B cell (primary cell): Measurements from ENCODE around the gene TMEM131L. TPM values are rescaled to one million over a fixed set of nuclear protein-coding genes. Genes with fewer than 3 reads are reported as not detected.

Experiments used
- ATAC-seq: fragments of 200-7000 bp; cut with Tn5 transposase; one replicate; pipeline ENCODE4 v1.10.0; 2021; ENCODE audit warnings: low read depth, mild to moderate bottlenecking, moderate number of reproducible peaks, moderate library complexity
- CTCF ChIA-PET: fragments of 350-600 bp; sonication (Branson Sonifier 250); formaldehyde crosslinking; loops from one replicate; lab custom pipeline; 2021; ENCODE audit warnings: antibody characterized with exemption, inconsistent platforms; lab: Charles Lee
- POLR2A ChIA-PET: fragments of 350-600 bp; sonication (Branson Sonifier 250); formaldehyde crosslinking; loops from one replicate; lab custom pipeline; 2021; ENCODE audit warnings: antibody characterized with exemption; lab: Charles Lee
- DNase-seq: peaks from one replicate; pipeline ENCODE4 v3.0.0; 2013
- H2AFZ ChIP-seq: 2 replicates; pipeline ENCODE4 v1.6.1; 2012; ENCODE audit warnings: mild to moderate bottlenecking, low read depth, low read length; ENCODE audit not compliant: insufficient read depth, poor library complexity, severe bottlenecking
- H3K27ac ChIP-seq, 2 donors: 1 replicate in 1 of 2; 2 replicates in 1 of 2; pipeline ENCODE4 v1.5.1; 2012 to 2013; ENCODE audit warnings: low read length in 2 of 2, mild to moderate bottlenecking in 2 of 2, moderate library complexity in 1 of 2
- H3K27me3 ChIP-seq, 4 experiments: fragments of 200-600 bp in 1 of 4; sonication (generic) in 1 of 4; replicated peaks in 1 of 4; 1 replicate in 2 of 4; 2 replicates in 2 of 4; pipeline versions ENCODE4 v1.6.1 to v1.7.0; 2013 to 2016; ENCODE audit warnings: low read length in 3 of 4, mild to moderate bottlenecking in 2 of 4, mixed read lengths in 1 of 4, moderate library complexity in 1 of 4; ENCODE audit not compliant: insufficient read depth in 4 of 4, control insufficient read depth in 3 of 4; ENCODE audit errors: control extremely low read depth in 1 of 4
- H3K36me3 ChIP-seq, 2 experiments: replicated peaks in 1 of 2; 1 replicate in 1 of 2; 2 replicates in 1 of 2; pipeline versions ENCODE4 v1.6.1 to v1.7.1; 2013; ENCODE audit warnings: low read length in 1 of 2; ENCODE audit not compliant: insufficient read depth in 2 of 2, control insufficient read depth in 1 of 2; ENCODE audit errors: control extremely low read depth in 1 of 2, extremely low read depth in 1 of 2
- H3K4me1 ChIP-seq, 2 donors: fragments of 200-600 bp in 1 of 2; sonication (generic) in 1 of 2; 1 replicate in 1 of 2; 2 replicates in 1 of 2; pipeline versions ENCODE4 v1.5.1 to v1.6.1; 2013 to 2017; ENCODE audit warnings: low read length in 2 of 2; ENCODE audit not compliant: control insufficient read depth in 2 of 2, insufficient read depth in 2 of 2
- H3K4me2 ChIP-seq: replicated peaks from 2 replicates; pipeline ENCODE3; 2012; ENCODE audit warnings: mild to moderate bottlenecking, low read depth, low read length; ENCODE audit not compliant: poor library complexity, severe bottlenecking
- H3K4me3 ChIP-seq, 5 experiments: fragments of 200-600 bp in 1 of 5; sonication (generic) in 1 of 5; 1 replicate in 3 of 5; 2 replicates in 2 of 5; pipeline versions ENCODE4 v1.5.1 to v1.7.0; 2011 to 2016; ENCODE audit warnings: low read length in 4 of 5, mild to moderate bottlenecking in 4 of 5, low read depth in 2 of 5, control low read depth in 1 of 5, moderate library complexity in 1 of 5; ENCODE audit not compliant: insufficient read depth in 1 of 5; ENCODE audit errors: control extremely low read depth in 1 of 5, extremely low read depth in 1 of 5
- H3K79me2 ChIP-seq: fragments of 200-600 bp; sonication (generic); one replicate; pipeline ENCODE4 v1.6.0; 2016; ENCODE audit warnings: low read length; ENCODE audit not compliant: control insufficient read depth, insufficient read depth
- H3K9ac ChIP-seq: fragments of 200-600 bp; sonication (generic); 2 replicates; pipeline ENCODE4 v1.6.1; 2017; ENCODE audit warnings: mild to moderate bottlenecking, low read length, moderate library complexity
- H3K9me3 ChIP-seq, 3 donors: one replicate each; pipeline versions ENCODE4 v1.6.1 to v1.7.1; 2013; ENCODE audit warnings: low read length in 2 of 3; ENCODE audit not compliant: control insufficient read depth in 2 of 3, insufficient read depth in 1 of 3; ENCODE audit errors: control extremely low read depth in 1 of 3
- H4K20me1 ChIP-seq: 2 replicates; pipeline ENCODE4 v1.6.0; 2012; ENCODE audit warnings: mild to moderate bottlenecking, low read length; ENCODE audit not compliant: insufficient read depth, control insufficient read depth, poor library complexity, severe bottlenecking
- H3K27ac Mint-ChIP-seq: one replicate; pipeline ENCODE4 v1.8.0; 2021; ENCODE audit warnings: mixed read lengths
- H3K27me3 Mint-ChIP-seq: one replicate; pipeline ENCODE4 v1.8.0; 2021; ENCODE audit warnings: mixed read lengths
- H3K4me1 Mint-ChIP-seq: one replicate; pipeline ENCODE4 v1.8.0; 2021; ENCODE audit warnings: mixed read lengths
- H3K4me3 Mint-ChIP-seq: one replicate; pipeline ENCODE4 v1.8.0; 2021; ENCODE audit warnings: mixed read lengths
- H3K9me3 Mint-ChIP-seq: one replicate; pipeline ENCODE4 v1.8.0; 2022; ENCODE audit warnings: mixed read lengths; ENCODE audit not compliant: insufficient read depth
- CTCF ChIP-seq: fragments of 200-600 bp; IDR thresholded peaks from one replicate; pipeline ENCODE4 v1.8.0; 2022; ENCODE audit warnings: antibody characterized with exemption, mild to moderate bottlenecking
- EZH2 ChIP-seq: IDR thresholded peaks from 2 replicates; pipeline ENCODE4 v1.6.1; 2012; ENCODE audit warnings: borderline replicate concordance, low read depth, mild to moderate bottlenecking, moderate library complexity, low read length; ENCODE audit not compliant: insufficient read depth, poor library complexity, severe bottlenecking
- WGBS: methylation state at CpG from one replicate; pipeline ENCODE4 v1.1.5; 2013; ENCODE audit warnings: missing lambda C conversion rate; ENCODE audit not compliant: insufficient coverage; 5-methylcytosine and 5-hydroxymethylcytosine counted together
- intact Hi-C: fragments of 100-400 bp; cut with micrococcal nuclease; formaldehyde crosslinking; loops from one replicate; pipeline ENCODE4 v1.10.0; 2022
- polyA plus RNA-seq: library from polyadenylated mRNA; depleted of rRNA; stranded (reverse); fragments of >200 nt; gene quantifications from 2 replicates; pipeline ENCODE4 v1.2.3, GENCODE V29; 2012
- total RNA-seq, 2 donors: library from RNA; stranded (reverse); fragments of 120-200 nt in 1 of 2; gene quantifications; 1 replicate in 1 of 2; 2 replicates in 1 of 2; pipeline versions ENCODE4 v1.2.3 to v1.2.4, GENCODE V29; 2013 to 2022

The TMEM131L gene
- total and polyA plus RNA-seq, 2 donors (not counting 1 experiment from before 2014, with no cell fraction given): 56.4 to 120 TPM

GRCh38 chr4:153499005-153499404 lies 32.8 kb downstream of the TMEM131L start:
- H3K79me2 ChIP-seq: peaks cover 100% of the 10 kb centered on the region
- peaks cover 73 to 80% of the 10 kb centered on the region in 2 donors for H3K4me1 ChIP-seq
- POLR2A ChIA-PET: interaction anchor here (0.5 to 3.8 kb wide), 7 partner anchors 10 to 79 kb away, joined by 3 to 27 read pairs (median 5); no protein-coding TSS in a partner anchor
- Mint-ChIP-seq H3K4me1 (peaks cover 90% of the 10 kb centered on the region), H3K4me3 (peak overlapping the region; percentile 75), H3K27ac (peak overlapping the region; percentile 85), H3K9me3 (no peaks in the 10 kb centered on the region), H3K27me3 (no peaks in the 10 kb centered on the region)
- peak overlapping the region; percentile 31 for H3K9ac ChIP-seq
- H3K27me3 ChIP-seq: no peaks in the 10 kb centered on the region
- CTCF ChIA-PET: interaction anchor here (0.9 to 3.9 kb wide), 9 partner anchors 15 to 75 kb away, joined by 3 to 24 read pairs (median 5); partner anchors contain the start of gene TMEM131L
- H3K9me3 ChIP-seq: no peaks in the 10 kb centered on the region
- H3K4me2 ChIP-seq: peak overlapping the region; percentile 73
- no peak for ATAC-seq
- H4K20me1 ChIP-seq: peaks cover 88% of the 10 kb centered on the region
- no peak overlapping the region for H2AFZ ChIP-seq
- intact Hi-C loops: no loop called here
- H3K36me3 ChIP-seq: peaks cover 9 to 18% of the 10 kb centered on the region in 2 experiments
- TF ChIP-seq EZH2 (no peak), CTCF (no peak)
- 87% methylated on average over 10 of the region's 11 CpGs for WGBS
- H3K27ac ChIP-seq: peak overlapping the region in 1 of 2 donors; percentile 98
- DNase-seq: no peak
- peak overlapping the region in 1 of 5 experiments; percentile 30 for H3K4me3 ChIP-seq

GRCh38 chr4:153501578-153501977 lies 35.4 kb downstream of the TMEM131L start:
- H3K79me2 ChIP-seq: peaks cover 100% of the 10 kb centered on the region
- Mint-ChIP-seq H3K4me1 (peaks cover 80% of the 10 kb centered on the region), H3K27me3 (no peaks in the 10 kb centered on the region), H3K27ac (peak overlapping the region; percentile 54), H3K4me3 (peak overlapping the region; percentile 37), H3K9me3 (no peaks in the 10 kb centered on the region)
- peaks cover 87% of the 10 kb centered on the region for H4K20me1 ChIP-seq
- no peak overlapping the region for H2AFZ ChIP-seq
- no peak overlapping the region for H3K9ac ChIP-seq
- TF ChIP-seq EZH2 (no peak), CTCF (no peak)
- H3K4me3 ChIP-seq: no peak overlapping the region
- no peak for DNase-seq
- POLR2A ChIA-PET: interaction anchor here (0.6 to 0.7 kb wide), 3 partner anchors 13 to 121 kb away, joined by 4 to 16 read pairs (median 5); no protein-coding TSS in a partner anchor
- H3K27me3 ChIP-seq: no peaks in the 10 kb centered on the region
- peak overlapping the region in 1 of 2 donors; percentile 53 for H3K27ac ChIP-seq
- H3K9me3 ChIP-seq: no peaks in the 10 kb centered on the region
- H3K4me2 ChIP-seq: no peak overlapping the region
- no CpG with 5 or more reads among the region's 1 CpG for WGBS
- no peak for ATAC-seq
- intact Hi-C loops: no loop called here
- H3K4me1 ChIP-seq: peaks cover 48 to 57% of the 10 kb centered on the region in 2 donors
- CTCF ChIA-PET: interaction anchor here (0.9 to 1.0 kb wide), 2 partner anchors 34 to 158 kb away, joined by 3 to 4 read pairs; no protein-coding TSS in a partner anchor
- H3K36me3 ChIP-seq: peaks cover 15 to 23% of the 10 kb centered on the region in 2 experiments
